Activated CD8-positive, alpha-beta memory T cell treated with anti-CD3 and anti-CD28 coated beads, Interleukin-2, amount 50 U/mL, for 1 hour (primary cell): ENCODE data around the gene ZNF358.

Source experiments
- DNase-seq: peaks from one replicate; pipeline ENCODE4 v3.0.0-alpha.2; 2020; ENCODE audit errors: extremely low read depth

ZNF358 gene

DNA sequence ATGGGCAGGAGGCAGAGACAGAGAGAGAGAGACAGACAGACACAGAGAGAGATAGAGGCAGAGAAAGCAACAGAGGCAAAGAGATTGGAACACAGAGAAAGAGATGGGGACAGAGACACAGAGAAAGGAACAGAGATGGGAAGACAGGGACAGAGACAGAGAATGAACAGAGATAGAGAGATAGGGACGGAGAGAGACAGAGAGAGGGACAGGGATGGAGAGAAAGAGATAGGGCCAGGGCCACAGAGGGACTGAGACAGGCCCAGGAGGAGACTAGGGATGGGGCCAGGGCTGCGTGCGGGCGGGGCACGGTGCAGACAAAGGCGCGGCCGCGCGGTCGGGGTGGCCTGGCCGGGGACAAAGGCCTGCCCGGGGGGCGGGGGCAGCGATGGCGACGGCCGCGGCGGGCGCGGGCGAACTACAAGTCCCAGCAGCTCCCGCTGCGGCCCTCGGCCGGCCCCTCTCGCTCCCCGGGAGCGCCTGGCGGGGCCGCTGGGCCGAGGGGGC, at the start of gene ZNF358:
TSS of gene ZNF358 (plus strand) at position 459 of the 507 bp plus-strand sequence. CDS start 3,140 bp downstream, outside the sequence.
- DNase-seq, result no peak

DNA sequence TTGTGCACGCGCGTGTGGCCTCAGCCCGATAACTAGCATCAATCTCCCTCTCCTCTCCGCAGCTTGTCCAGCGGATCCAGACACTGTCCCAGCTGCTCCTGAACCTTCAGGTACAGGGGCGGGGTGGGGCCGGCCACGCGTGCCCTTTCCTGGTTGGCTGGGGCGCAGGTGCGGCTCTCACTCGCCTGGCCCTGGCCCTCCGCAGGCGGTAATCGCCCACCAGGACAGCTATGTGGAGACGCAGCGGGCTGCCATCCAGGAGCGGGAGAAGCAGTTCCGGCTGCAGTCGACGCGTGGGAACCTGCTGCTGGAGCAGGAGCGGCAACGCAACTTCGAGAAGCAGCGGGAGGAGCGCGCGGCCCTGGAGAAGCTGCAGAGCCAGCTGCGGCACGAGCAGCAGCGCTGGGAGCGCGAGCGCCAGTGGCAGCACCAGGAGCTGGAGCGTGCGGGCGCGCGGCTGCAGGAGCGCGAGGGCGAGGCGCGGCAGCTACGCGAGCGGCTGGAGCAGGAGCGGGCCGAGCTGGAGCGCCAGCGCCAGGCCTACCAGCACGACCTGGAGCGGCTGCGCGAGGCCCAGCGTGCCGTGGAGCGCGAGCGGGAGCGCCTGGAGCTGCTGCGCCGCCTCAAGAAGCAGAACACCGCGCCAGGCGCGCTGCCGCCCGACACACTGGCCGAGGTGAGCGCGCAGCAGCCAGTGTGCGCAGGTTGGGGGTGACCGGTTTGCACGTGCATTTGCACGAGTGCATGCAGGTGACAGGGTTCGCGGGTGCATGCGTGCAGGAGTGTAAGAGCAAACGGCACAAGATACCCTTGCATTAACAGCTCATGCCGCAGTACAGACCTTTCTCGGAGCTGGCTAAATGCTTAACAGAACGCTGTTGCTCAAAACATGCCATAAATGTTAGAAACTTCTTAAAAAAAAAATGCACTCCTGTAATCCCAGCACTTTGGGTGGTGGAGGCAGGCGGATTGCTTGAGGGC, 48.6 kb upstream of the ZNF358 start:
- DNase-seq, result no peak

DNA sequence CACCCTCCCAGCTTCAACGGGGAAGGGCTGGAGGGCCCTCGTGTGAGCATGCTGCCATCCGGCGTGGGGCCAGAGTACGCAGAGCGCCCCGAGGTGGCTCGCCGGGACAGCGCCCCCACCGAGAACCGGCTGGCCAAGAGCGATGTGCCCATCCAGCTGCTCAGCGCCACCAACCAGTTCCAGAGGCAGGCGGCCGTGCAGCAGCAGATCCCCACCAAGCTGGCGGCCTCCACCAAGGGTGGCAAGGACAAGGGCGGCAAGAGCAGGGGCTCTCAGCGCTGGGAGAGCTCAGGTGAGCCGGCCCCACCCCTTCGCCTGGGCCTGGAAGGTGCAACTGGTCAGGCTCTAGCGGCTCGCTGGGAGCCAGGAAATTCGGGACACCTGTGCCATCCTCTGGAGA, 47.1 kb upstream of the ZNF358 start:
- no peak for DNase-seq

DNA sequence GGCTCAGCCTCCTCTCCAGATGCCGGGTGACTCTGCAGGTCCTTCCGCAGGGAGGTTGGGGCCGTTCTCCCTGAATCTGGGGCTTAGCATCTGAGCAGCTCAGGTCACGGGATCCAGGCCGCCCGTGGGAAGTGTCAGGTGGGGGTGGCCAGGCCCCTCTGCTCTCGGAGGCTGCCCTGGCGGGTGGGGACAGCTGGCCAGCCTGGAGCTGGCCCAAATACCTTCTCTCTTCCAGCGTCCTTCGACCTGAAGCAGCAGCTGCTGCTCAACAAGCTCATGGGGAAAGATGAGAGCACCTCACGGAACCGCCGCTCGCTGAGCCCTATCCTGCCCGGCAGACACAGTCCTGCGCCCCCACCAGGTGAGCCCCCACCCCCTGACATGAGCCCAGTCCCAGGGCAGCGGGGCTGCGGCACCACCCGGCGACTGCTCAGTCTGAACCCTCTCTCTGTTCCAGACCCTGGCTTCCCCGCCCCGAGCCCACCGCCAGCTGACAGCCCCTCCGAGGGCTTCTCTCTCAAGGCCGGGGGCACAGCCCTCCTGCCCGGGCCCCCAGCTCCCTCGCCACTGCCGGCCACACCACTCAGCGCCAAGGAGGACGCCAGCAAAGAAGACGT, 46.1 kb upstream of the ZNF358 start:
- DNase-seq, result no peak

DNA sequence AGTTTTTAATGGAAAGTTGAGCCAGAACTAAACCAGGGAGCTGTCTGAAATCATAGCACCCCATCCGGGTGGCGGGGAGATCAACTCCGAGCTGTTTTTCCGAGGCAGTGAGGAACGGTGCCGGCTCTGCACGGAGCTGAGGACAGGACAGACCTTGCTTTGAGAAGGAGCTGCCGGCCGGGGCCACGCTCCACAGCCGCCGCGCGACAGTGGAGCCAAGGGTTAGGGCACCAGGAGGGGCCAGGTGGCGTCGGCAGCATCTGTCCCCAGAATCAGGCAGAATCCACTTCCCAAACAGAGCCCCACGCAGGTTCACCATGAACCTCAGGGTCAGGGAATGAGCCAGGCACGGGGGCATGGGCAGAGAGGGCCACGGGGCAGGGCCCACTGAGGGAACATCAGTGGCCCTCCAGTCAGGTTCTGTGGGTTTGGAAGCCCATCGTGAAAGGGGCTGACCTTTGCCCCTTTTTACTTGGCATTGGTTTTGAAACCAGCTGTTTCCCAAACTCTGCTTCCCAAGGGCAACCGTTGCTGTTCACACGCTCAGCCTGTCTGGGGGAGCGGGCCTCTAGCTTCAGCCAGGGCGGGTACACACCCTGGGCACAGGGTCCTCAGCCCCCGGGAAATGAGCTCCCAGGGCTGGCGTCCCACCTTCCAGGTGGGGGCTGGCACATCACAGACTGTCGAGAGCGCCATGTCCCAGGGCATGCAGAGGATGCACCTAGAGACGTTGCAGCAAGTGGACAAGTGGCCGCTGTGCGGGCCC, 45.2 kb upstream of the ZNF358 start:
- DNase-seq, result no peak

DNA sequence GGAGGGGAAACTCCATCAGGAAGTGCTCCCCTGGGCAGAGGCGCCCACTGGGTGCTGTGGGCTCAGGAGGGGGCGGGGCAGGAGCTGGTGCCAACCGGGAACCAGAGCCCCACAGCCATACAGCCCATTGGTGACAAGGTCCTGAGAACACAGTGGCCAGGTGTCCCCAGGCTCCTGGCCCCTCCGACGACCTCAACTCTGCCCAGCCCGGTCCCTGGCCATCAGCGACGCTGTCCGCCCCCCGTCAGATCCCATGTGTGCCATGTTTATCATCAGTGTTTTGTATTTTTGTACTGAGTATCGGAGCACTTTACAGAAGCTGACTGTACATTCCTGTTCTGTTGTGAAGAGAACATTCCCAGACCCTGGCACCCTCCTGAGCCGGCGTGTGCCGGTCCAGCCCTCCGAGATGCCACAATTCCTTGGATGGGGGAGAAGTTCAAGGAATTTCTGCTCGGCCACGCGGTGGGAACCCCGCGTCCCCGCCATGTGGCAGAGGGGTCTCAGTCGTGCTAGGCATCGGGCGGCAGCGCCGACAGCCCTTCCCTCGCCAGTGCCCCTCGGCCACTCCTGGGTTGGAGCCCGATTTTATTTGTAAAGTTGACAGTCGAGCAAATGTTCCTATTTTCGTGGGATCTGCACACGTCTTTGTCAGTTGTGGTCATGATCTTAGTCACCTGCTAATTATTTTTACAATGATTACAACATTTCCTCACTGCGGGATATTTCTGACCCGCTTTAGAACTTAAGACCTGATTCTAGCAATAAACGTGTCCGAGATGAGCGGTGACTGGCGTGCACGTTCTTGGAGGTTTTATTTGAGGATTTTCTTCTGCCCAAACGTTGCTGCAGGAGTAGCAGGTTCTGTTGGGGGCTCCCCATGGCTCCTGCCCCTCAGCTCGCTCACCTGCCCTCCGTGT, 43.9 kb upstream of the ZNF358 start:
- no peak for DNase-seq

DNA sequence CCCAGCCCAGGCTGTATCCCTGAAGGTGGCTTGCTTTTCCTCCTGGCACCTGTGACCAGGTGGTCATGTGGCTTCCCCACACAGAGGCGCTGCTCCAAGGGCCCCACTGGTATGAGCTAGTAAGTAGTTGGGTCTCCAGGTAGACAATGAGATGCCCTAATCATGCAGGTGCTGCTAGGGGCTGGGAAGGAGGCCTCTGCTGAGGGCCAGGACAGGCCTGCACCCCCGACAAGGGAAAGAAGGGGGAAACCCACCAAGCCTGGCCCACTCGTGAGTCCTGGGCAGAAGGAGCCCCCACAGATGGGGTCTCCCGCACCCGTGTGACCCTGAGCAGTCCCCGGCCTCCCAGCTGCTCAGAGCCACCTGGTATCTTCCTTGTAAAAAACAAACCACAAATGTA, 40.2 kb upstream of the ZNF358 start:
- DNase-seq, result no peak

DNA sequence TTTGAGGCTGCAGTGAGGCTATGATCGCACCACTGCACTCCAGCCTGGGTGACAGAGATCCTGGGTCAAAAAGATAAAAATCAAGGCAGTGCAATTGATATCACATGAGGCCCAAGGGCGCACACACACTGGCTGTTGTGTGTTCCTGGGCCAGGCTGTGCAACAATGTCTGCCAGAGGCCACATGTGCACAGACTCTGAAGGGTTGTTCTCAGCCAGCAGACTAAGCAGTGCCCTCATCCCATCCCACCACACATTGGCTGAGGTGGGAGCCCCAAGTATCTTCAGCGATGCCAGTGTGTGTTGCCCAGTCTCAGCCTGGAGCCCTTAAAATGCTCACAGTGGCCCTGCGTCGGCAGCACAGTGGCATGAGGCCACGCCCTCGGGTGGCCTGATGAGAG, 39.7 kb upstream of the ZNF358 start:
- DNase-seq, result no peak

DNA sequence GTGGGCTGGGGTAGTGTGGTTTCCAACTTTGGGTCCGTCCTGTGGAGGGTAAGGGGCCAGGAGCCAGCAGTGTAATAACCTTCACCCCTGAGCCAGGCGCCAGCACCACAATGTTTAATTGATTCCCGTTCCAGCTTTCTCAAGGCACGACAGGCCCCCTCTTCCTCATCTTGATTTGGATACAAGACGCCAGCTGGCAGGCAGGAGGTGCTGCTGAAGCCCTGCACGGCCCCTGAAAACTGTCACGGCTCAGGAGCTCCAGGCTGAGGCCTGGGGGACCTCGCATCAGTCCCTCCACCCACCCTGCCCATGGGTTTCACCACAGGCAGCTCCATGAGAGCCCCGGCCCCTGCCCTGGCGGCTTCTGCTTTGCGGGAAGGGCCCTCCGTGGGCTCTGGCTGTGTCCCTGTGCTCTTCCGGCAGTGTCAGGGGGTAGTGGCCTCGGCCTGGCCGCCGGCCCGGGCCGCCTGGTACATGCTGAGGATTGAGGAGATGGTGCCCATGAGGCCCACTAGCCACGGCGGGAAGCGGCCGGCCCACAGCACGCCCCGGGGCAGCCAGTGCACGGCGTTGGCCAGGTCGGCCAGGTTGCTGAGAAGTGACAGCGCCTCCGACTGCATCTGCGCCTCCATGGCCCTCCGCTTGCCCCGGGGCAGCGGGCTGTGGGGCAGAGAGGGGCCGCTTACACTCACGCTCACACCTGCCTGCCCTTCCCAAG, 39.0 kb upstream of the ZNF358 start:
- no peak for DNase-seq

DNA sequence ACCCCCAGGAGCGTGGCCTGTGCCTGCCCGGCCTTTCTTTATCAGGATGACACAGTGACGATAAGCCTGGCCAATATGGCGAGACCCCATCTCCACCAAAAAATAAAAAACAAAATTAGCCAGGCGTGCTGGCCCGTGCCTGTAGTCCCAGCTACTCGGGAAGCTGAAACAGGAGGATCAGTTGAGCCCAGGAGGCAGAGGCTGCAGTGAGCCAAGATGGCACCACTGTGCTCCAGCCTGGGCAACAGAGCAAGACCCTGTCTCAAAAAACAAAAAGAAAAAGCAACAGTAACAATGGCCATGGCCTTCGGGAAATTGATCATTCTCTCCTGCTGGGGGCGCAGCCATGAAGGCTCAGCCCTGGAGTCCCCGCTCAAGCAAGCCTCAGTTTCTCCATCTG, 38.1 kb upstream of the ZNF358 start:
- no peak for DNase-seq

DNA sequence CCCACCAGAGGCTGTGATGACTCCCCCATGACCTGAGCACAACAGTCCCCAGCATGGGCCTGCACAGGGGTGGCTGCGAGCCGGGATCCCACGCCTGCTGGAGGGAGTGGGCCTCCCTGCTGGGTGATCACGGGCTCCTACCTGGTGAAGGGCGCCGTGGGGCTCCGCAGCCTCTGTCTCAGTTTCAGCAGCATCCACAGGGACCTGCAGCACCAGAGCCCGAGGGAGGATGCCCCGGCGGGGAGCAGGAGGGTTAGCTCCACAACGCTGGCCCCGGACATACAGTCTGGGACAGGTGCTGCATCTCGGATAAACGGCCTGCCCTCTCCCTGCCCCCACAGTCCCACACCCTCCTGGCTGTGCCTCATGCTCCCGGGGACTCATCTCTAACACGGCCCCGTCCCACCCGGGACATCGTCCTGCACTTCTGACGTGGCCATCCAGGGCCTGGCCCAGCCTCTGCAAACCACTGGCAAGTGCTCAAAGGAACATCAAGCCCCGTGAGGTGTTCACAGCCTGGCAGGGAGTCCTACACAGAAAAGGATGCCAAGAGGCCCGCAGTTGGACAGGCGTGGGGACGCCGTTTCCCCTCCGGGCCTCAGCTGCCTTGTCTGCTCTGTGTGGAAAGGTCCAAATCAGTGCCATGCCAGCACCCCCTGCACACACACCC, 37.6 kb upstream of the ZNF358 start:
- DNase-seq, result no peak

DNA sequence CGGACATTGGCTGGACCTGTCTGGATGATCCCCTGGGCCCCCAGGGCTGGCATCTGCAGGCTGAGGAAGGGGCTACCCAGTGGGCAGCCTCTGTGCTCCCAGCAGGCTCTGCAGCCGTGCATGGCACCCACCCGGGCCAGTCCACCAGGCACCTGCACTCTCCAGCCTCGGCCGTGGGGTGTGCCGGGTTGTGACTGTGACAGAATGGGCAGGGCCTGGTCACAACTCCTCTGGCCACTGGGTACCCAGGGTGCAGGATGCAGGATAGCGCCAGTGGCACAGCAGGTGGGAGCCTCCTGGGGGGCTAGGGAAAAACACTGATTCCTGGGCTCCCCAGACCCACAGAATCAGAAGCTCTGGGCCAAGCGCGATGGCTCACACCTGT, 37.1 kb upstream of the ZNF358 start:
- DNase-seq, result no peak

DNA sequence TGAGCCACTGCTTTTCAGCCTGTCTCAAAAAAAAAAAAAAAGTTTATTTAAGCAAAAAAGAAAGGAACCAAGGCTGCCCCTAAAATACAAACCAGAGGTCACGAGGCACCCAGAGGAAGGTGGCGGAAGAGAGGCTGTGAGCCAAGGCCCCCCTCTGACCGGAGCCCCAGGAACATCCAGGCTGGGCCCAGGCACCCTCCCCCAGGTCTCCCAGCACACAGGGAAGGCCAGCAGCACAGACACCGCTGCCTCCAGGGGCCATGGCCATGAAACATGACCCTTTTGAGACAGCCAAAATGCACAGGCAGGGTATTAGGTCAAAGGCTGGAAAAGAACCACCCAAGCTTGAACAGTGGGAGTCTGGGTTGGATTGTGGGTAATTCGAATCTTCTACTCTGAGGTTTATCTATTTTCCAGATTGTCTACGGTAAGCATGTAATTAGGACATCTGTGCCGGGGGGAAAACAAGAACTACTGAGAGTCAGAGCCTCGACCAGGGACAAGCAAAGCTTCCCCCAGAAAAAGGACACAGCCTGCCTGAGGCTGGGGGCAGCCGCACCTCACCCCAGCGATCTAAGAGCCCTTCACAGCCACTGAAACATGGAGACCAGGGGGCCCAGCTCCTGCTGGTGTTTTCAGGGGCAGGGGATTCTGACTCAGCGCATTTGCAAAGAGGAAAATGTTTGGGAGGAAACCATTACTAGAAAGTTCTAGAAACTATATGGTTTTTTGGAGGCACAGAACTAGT, 35.5 kb upstream of the ZNF358 start:
- no peak for DNase-seq

DNA sequence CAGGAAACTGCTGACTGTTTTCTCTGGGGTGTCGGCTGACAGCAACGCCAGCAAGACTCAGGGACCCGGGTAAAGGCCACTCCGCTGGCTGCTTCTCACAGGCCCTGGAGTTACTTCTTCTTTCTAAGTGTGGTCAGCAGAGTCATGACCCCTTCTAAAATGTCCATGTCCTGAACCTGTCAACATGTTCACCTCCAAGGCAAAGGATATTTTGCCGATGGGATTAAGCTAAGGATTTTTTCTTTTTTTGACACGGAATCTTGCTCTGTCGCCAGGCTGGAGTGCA, 35.0 kb upstream of the ZNF358 start:
- DNase-seq, result no peak

DNA sequence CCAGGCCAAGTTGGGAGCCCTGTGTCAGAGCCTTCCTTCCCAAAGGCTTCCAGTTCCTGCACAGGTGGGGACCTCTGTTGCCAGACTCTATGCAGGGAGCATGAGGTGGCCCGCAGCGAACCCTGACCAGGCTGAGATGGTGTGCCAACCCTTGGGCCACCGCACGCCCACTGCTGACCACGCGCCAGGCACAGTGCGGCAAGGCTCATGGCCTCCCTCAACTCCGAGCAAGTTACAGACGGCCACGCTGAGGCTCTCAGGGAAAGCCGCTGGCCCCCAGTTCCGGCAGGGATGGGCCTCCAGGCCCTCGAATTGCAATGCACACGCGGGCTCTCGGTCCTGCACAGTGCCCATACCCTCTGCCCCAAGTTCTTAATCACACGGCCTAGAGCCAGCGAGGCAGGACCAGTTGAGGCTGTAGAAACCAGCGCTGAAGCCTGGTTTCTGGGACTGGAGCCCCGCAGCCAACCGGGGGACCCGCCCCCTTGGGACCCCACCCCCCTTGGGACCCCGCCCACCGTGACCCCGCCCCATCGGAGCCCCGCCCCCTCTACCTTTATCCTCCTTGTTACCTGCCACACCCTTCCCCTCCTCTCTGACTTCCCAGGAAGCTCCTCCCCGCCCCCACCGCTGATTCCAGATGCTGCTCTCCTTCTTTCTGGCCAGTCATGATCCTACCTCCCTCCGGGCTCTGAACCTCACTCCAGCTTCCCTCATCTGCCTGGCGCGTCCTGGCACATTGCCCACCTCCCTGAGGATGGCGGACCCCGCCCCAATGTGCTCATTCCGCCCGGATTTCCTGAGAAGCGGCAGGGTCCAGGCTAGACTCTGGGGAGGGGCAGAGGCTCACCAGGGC, 33.1 kb upstream of the ZNF358 start:
- DNase-seq, result no peak

DNA sequence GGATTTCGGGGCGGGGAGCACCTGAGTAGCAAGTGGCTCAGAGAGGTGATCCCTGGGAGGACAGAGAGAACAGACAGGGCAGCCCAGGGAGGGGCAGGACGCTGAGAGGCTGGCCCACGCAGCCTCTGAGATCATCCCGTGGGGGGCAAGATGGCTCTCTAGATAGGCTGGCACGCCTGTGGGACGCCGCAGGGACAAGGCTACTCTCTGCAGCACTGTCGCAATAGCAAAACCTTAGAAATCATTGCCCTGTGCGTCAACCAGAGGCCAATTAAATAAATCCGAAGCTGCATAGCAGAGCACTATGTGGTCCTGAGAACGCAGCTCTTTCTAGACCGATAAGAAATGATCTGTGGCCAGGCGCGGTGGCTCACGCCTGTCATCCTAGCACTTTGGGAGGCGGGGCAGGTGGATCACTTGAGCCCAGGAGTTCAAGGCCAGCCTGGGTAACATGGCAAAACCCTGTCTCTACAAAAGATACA, 32.1 kb upstream of the ZNF358 start:
- DNase-seq, result no peak

DNA sequence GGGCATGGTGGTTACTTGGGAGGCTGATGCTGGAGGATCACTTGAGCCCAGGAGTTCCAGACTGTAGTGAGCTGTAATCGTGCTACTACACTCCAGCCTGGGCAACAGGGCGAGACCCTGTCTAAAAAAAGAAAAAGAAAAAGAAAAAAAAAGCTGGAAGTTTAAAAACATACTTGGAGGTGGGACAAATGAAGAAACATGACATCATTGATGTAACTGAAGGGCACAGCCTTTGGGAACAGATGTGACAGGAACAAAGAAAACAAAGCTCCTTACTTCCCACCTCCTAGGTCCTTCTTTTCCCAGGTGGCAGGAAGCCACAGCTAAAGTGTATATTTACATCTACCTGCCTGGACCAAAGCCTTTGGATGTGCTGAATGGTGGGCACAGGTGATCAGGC, 29.0 kb upstream of the ZNF358 start:
- no peak for DNase-seq

DNA sequence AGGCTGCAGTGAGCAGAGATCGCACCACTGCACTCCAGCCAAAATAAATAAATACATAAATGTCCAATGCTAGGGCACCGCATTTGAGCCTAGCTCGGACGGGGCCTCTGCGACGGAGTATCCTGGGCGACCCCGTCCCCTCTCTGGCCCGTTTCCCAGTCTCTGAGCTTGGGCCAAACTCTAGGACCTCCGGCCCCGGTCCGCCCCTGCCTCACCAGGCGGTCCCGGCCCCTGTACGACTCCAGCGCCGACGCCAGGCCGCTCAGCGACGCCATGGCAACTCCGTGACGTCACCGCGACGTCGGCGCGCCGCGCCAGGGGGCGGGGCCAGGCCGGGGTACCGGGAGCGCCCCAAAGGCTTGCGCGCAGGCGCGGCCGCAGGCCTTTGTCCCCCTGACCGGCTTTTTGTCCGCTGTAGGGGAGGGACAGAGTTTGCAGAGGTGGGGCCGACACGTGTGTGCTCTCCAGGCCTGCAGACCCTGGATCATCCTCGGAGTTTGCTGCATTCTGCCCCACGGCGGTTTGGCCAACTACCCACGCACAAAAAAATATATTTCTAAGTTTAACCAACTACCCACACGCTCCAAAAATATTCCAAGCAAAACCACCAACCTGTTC, 27.1 kb upstream of the ZNF358 start, which contains the start of gene PEX11G:
TSS of gene PEX11G (minus strand) at position 300 of the 618 bp plus-strand sequence. CDS start at position 275, 25 bp downstream.
- DNase-seq, result peak; percentile 50
